H1 (cell line): Measurements from ENCODE around the gene ZNF263. TPM values are rescaled to one million over a fixed set of nuclear protein-coding genes. Genes with fewer than 3 reads are reported as not detected.

Experiments
- polyA plus RNA-seq, 7 experiments: library from polyadenylated mRNA; depleted of rRNA in 3 of 7; stranded (reverse) in 5 of 7; unstranded in 2 of 7; fragments of >200 nt in 5 of 7; fragments of 200-250 nt in 2 of 7; gene quantifications; 1 replicate in 5 of 7; 2 replicates in 1 of 7; 4 replicates in 1 of 7; pipeline versions ENCODE4 v1.2.1 to v1.2.3, GENCODE V29; 2011 to 2013; ENCODE audit warnings: missing spikeins in 2 of 7, mixed read lengths in 2 of 7
- total RNA-seq: library from RNA; stranded (reverse); fragmentation: NEBNext Ultra II Directional; extraction: Animal tissue kit (Norgen Biotek cat#: 25700); gene quantifications from 2 replicates; pipeline ENCODE4 v1.2.1, GENCODE V29; 2021

ZNF263 gene
- total and polyA plus RNA-seq, 2 of the 8 experiments (the other 6 are each of a cell fraction or from before 2014, with no cell fraction given) = 9.2 to 26.7 TPM

Other genes starting within 250 kb of the ZNF263 start
- gene BICDL2, start 246.5 kb upstream of the ZNF263 start, total RNA-seq = 14.3 and 15.9 TPM in 2 replicates
- 7.3 and 14.2 TPM in 2 replicates for gene BICDL2, start 246.5 kb upstream of the ZNF263 start, polyA plus RNA-seq (2011; rRNA removed)
- 23.9 and 26.7 TPM in 2 replicates for gene MMP25, start 236.9 kb upstream of the ZNF263 start, total RNA-seq
- gene MMP25, start 236.9 kb upstream of the ZNF263 start, polyA plus RNA-seq (2011; rRNA removed) = 7.7 and 14.8 TPM in 2 replicates
- 2.0 and 2.7 TPM in 2 replicates for gene IL32, start 217.9 kb upstream of the ZNF263 start, total RNA-seq
- gene IL32, start 217.9 kb upstream of the ZNF263 start, polyA plus RNA-seq (2011; rRNA removed) = 4.3 and 5.0 TPM in 2 replicates
- 195 and 209 TPM in 2 replicates for gene ZSCAN10, start 184.2 kb upstream of the ZNF263 start, total RNA-seq
- gene ZSCAN10, start 184.2 kb upstream of the ZNF263 start, polyA plus RNA-seq (2011; rRNA removed) = 314 and 488 TPM in 2 replicates
- 17.0 and 19.1 TPM in 2 replicates for gene ZNF205, start 170.9 kb upstream of the ZNF263 start, total RNA-seq
- 19.9 and 28.5 TPM in 2 replicates for gene ZNF205, start 170.9 kb upstream of the ZNF263 start, polyA plus RNA-seq (2011; rRNA removed)
- 6.9 and 7.3 TPM in 2 replicates for gene ZNF213, start 148.5 kb upstream of the ZNF263 start, total RNA-seq
- gene ZNF213, start 148.5 kb upstream of the ZNF263 start, polyA plus RNA-seq (2011; rRNA removed) = 1.6 and 3.8 TPM in 2 replicates
- 0.48 and 0.52 TPM in 2 replicates for gene OR1F1, start 95.3 kb upstream of the ZNF263 start, total RNA-seq
- 0.93 and 1.2 TPM in 2 replicates for gene OR1F1, start 95.3 kb upstream of the ZNF263 start, polyA plus RNA-seq (2011; rRNA removed)
- gene ZNF200, start 48.3 kb upstream of the ZNF263 start, total RNA-seq = 7.5 and 9.9 TPM in 2 replicates
- 2.7 and 3.0 TPM in 2 replicates for gene ZNF200, start 48.3 kb upstream of the ZNF263 start, polyA plus RNA-seq (2011; rRNA removed)
- gene MEFV, start 26.9 kb upstream of the ZNF263 start, total RNA-seq = not detected in 2 replicates
- gene MEFV, start 26.9 kb upstream of the ZNF263 start, polyA plus RNA-seq (2011; rRNA removed) = 0.02 and 0.03 TPM in 2 replicates
- gene TIGD7, start 21.9 kb downstream of the ZNF263 start, total RNA-seq = 7.0 and 8.9 TPM in 2 replicates
- gene TIGD7, start 21.9 kb downstream of the ZNF263 start, polyA plus RNA-seq (2011; rRNA removed) = 2.8 and 3.0 TPM in 2 replicates
- gene ZNF75A, start 22.0 kb downstream of the ZNF263 start, total RNA-seq = 27.3 and 30.0 TPM in 2 replicates
- gene ZNF75A, start 22.0 kb downstream of the ZNF263 start, polyA plus RNA-seq (2011; rRNA removed) = 5.2 and 9.3 TPM in 2 replicates
- not detected in 2 replicates for gene OR2C1, start 72.4 kb downstream of the ZNF263 start, total RNA-seq
- gene OR2C1, start 72.4 kb downstream of the ZNF263 start, polyA plus RNA-seq (2011; rRNA removed) = not detected in 2 replicates
- 22.0 and 22.6 TPM in 2 replicates for gene ZSCAN32, start 117.5 kb downstream of the ZNF263 start, total RNA-seq
- 9.6 and 13.4 TPM in 2 replicates for gene ZSCAN32, start 117.5 kb downstream of the ZNF263 start, polyA plus RNA-seq (2011; rRNA removed)
- 12.2 and 12.7 TPM in 2 replicates for gene ZNF174, start 117.7 kb downstream of the ZNF263 start, total RNA-seq
- 9.1 and 10.9 TPM in 2 replicates for gene ZNF174, start 117.7 kb downstream of the ZNF263 start, polyA plus RNA-seq (2011; rRNA removed)
- 2.3 and 2.6 TPM in 2 replicates for gene ZNF597, start 160.0 kb downstream of the ZNF263 start, total RNA-seq
- 0.63 and 0.68 TPM in 2 replicates for gene ZNF597, start 160.0 kb downstream of the ZNF263 start, polyA plus RNA-seq (2011; rRNA removed)
- 47.6 and 48.3 TPM in 2 replicates for gene NAA60, start 160.2 kb downstream of the ZNF263 start, total RNA-seq
- gene NAA60, start 160.2 kb downstream of the ZNF263 start, polyA plus RNA-seq (2011; rRNA removed) = 34.1 and 61.0 TPM in 2 replicates
- gene C16orf90, start 212.0 kb downstream of the ZNF263 start, total RNA-seq = not detected in 2 replicates
- not detected in 2 replicates for gene C16orf90, start 212.0 kb downstream of the ZNF263 start, polyA plus RNA-seq (2011; rRNA removed)
- 11.5 and 15.1 TPM in 2 replicates for gene CLUAP1, start 217.5 kb downstream of the ZNF263 start, total RNA-seq
- gene CLUAP1, start 217.5 kb downstream of the ZNF263 start, polyA plus RNA-seq (2011; rRNA removed) = 4.0 and 4.8 TPM in 2 replicates